GM10847 (cell line): ENCODE data around the gene BCL11B.

Source experiments
- POLR2A ChIP-seq: IDR thresholded peaks from 2 replicates; pipeline ENCODE4 v1.6.1; 2011; ENCODE audit not compliant: insufficient read length; ENCODE audit errors: extremely low read depth

Gene BCL11B

DNA sequence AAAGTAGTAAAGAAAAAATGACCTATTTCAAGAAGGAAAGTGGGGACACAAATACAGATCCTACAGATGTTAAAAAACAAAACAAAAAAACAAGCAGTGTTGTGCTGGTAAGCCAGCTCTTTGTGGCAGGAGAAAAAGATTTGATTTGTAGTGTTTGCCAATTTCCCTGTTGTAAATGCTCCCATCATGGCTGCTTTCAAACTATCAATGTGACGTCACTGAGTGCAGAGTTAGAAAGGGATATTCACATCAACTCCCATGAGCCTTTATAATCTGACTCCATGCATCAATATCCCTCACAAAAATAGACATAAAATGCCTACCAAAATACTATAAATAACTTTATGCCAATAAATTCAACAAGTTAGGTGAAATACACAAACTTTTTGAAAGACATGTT, 32.2 kb upstream of the BCL11B start:
- TF ChIP-seq POLR2A, result no peak

DNA sequence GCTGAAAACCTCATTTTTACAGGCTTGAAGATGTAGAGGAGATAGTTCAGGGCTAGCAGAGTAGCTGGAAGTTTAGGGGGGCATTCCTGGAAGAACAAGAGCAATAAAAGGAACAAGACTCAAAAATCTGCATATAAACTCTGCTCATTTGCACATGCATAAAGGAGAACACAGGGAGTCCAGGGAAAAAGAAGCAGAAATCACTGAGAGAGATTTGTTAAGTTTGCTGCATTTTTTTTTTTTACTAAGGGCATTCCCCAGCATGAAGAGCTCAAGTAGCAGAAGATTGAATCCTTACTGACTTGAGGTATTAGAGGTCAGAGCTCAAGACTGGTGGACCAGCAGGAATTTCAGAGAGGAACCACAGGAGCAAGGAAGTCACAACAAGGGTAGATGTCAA, 28.2 kb upstream of the BCL11B start:
- TF ChIP-seq POLR2A, result no peak

DNA sequence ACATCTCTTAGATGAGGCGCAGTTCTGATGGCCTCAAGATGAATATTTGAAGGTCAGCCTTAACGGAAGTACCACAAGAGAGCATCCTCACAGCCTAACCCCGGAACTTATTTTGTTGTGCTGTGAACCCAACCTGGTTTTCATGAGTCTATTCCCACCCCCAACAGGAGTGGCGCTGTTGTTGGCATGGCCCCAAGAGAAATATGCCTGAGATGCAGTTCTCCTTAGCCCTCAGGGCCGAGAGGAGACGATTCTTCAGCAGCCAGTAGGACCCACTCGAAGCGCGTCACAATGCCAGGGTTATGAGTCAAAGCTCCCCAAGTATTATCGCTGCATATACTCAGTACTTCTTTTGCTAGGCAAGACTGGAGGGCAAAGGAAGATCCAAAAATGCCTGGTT, 24.5 kb upstream of the BCL11B start:
- no peak for TF ChIP-seq POLR2A

DNA sequence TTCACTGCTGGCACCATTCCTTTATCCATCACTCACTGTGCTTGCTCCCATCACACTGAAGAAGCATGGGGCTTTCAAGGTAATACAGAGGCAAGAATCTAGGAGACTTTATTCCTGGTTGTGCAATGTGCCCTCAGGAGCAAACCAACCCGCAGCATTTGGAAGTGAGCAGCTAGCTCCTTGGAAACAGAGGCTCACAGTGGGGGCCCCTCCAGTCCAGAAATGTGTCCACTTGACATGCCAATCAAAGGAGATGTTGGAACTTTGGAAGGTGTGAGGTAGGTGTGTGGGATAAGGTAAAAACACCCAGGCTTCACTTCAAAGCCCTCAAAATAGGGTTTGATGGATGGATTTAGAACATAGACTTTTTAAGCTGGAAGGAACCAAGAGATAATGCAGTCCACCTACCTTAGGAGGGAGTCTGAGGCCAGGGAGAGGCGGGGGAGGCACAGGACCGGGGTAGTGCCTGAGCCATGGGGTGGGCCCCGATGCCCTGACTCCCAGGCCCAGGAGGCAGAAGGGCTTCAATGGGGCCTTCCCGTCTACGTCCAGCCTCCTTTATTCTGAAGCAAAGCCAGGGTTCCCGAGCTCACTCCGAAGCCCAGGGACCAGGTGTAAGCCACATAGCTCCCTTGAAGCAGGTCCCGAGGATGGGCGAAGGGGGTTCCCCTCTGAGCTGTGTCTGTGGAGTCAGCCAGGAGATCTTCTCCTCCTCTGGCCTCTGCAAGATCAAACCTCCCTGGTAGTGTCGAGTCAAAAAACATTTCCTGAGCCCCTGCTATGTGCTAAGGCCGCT, 17.6 kb upstream of the BCL11B start:
- TF ChIP-seq POLR2A, result no peak

DNA sequence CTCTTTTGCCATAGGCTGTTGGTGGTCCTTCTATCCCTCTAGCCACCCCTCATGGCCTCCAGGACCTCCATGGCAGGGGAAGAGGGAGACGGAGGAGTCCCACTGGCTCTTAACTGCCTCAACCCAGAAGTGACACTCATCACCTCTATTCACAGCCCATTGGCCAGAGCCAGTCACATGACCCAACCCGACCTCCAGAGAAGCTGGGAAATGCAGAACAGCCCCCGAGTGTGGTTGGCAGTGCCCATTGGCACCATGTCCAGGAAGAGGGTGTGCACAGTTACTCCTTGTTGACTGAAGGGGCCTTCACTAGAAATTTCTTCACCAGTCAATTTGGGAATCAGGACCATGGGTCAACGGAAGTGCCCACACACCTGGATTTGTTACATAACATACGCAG, 17.0 kb upstream of the BCL11B start:
- TF ChIP-seq POLR2A, result no peak

DNA sequence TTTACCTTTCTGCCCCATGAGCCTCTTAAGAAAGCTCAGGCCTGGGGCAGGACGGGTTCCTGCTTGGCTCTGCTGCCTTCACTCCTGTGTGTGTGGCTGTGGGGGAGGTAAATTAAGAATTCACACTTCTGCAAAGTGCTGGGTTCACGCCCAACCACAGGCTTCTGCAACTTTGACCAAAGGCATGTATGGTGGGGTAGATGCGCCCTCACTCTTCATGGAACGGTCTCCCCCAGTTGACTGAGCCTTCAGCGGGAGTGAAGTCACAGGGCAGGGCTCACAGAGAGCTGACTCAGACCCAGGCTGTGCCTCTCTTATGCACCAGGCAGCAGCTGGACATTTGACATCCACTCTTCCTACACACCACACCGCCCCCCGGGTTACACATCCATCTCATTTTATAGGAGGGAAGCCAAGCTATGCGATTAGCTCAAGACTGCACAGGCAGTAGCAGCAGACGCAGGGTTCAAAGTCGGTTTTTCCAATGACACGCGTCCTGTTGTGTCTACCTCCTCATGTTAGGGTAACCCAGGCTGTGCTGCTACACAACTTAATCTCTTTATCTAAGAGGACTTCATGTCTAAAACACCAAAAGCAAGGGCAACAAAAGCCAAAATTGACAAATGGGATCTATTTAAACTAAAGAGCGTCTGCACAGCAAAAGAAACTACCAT, 15.4 kb upstream of the BCL11B start:
- TF ChIP-seq POLR2A, result no peak

DNA sequence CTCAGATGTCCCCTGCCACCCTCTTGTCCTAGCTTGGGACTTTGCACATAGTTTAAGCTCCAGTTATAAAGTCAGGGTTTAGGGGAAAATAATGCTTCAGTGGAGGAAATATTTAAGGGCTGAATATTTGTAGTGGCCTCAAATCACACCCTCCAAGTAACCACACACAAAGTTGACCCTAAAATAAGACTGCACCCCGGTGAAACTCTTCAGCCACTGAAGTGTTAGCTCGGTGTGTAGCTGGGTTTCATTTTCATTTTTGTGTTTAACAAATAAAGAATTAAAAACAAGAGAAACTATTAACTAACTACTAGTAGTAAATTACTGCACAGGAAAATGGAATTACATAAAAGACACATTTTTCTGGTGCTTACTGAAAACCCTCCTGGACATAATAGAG, 14.8 kb upstream of the BCL11B start:
- no peak for TF ChIP-seq POLR2A

DNA sequence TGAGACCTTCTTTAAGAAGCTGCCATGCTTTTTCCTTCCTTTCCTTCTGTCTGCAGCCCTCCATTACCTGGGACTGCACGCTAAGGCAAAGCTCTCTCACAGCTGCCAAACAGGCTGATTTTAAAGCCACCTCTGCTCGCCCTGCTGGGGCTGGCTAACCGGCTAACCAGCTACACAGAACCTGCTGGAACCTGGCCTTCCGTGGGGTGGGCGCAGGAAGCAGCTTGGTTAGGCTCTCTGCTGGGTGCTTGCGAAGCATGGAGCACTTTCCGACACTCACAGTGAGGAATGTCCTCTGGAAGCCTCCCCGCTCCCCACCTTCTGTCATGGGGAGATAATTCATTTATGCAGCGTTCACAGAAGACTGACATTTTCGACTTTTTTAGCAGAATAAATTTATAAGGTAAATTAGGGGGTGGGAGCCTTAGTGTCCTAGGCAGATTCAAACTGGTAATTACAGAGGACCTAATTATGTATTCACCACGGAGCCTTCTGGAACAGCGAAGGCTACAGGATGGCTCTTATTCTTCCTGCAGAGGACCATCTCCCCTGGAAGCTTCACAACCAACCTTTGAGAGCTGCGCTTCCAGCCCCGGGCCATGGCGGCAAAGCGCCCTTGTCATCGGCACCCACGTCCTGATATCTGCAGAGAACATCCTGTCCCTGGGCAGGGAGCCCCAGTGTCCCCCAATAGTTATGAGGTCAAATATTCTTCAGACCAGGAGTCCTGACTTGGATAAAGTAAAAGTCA, 12.4 kb upstream of the BCL11B start:
- no peak for TF ChIP-seq POLR2A

DNA sequence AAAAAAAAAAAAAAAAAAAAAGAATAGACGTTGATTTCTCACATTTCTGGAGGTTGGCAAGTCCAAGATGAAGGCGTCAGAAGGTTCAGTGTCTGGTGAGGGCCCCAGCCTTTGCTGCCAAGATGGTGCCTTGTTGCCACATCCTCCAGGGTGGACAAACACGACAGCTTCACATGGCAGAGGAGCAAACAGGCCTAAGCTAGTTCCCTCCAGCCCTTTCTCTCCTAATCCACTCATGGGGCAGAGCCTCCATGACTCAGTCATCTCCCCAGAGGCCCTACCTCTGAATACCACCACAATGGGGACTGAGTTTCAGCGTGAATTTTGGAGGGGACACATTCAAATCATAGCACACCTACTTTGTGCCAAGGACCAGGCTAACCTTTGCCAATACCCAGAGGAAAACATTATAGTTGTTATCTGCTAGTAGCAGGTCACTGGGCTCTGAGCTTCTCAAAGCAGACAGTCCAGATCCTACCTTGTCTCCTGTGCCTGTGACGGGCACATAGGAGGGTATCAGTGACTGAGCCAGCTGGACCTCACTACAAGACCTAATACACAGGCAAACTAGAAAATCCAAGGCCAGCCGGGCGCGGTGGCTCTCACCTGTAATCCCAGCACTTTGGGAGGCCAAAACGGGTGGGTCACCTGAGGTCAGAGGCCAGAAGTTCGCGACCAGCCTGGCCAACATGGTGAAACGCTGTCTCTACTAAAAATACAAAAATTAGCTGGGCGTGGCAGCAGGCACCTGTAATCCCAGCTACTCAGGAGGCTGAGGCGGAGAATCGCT, 10.5 kb upstream of the BCL11B start:
- no peak for TF ChIP-seq POLR2A

DNA sequence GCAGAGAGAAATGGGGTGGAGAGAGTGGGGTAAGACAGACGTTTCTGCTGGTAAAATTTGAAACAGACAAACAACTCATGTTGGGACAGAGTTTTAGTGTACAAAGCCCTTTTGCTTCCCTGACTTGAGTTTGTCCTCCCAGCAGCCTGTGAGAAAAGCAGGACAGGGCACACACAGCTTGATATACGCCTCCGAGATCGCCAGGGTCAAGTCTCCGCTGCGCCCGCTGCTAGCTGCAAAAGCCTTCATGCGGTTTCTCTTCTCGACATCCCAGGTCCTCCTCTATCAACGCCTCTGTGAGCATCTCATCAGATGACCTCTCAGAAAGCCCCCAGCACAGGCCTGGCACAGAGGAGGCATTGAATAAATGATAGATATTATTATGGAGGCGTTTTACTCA, 9.4 kb upstream of the BCL11B start:
- no peak for TF ChIP-seq POLR2A

DNA sequence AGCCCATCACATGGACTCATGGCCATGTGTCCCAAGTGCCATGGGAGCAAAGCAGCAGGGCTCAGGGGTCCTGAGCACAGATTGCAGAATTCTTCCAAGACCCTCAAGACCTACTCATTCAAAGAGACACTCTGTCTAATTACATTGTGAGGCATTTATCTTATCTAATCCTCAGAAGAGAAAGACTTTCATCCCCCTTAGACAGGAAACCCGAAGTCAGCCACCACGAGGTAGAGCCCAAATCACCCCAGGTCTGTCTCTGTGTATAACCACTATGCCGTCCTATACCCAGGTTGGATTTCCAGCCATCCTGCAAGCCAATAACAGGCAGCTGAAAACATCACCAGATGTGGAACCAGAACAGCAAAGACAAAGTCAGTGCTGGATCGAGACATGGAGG, 8.9 kb upstream of the BCL11B start:
- no peak for TF ChIP-seq POLR2A

DNA sequence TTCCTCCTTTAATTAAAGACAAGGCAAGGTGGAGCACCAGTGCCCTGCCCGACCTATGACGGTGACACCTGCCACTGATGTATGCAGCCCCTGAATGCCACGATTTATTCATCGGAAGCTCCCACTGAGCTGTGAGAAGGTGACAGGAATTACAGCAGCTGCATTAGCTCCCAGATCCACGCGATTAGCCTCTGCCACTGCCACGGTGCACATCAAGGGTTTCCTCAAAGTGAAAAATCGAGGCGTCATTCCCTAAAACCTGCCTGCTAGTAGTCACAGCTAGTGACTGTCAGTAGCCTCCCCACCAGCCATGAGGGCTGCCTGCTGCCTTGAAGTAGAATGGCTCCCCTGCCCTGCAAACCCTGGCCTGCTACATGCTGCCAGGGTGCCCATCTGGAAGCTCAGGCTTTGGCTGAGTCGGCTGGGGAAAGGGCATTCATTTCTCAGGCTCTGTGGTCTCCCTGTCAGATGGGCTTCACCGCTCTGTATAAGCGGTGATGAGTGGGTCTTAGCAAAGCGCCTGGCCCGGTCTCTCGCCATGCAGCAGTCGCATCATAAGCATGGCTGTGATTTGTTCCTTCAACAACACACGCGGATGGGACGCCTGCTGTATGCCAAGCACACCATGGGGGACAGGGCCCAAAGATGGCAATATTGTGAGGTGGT, 8.2 kb upstream of the BCL11B start:
- no peak for TF ChIP-seq POLR2A

DNA sequence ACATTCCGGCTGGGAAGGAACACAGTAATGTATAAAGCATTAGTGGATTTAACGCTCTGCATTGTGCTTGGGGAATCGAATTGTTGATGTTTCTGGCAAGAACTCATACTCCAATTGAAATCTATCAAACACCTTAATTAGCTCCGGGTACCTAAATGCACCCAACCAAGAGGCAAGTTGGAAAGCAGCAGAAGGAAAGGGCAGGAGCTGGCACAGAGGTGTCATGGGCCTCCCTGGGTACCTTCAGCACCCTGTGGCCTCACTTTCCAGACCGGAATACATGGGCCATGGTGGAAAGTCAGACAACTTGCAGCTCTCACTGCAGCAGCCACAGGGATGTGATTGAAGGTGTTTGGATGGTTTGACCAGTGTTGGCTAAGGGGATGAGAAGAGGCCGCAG, 6.8 kb upstream of the BCL11B start:
- TF ChIP-seq POLR2A, result no peak

DNA sequence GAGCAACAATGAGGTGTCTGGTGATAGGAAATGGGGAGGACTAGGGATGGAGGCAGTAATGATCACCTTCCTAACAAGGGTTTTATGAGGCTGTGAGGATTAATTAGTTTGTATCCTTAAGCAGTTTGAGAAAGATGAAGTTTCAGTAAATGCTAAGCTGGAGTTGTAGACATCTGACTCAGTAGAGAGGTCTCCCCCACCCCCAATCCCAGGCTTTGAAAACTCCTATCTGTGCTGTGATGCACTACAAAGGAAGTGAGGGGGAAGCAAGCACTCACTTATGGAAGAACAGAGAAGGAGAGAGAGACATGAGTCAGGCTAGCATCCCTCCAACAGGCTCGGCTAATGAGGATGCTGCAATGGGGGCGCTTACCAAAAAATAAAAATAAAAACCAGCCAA, 5.5 kb upstream of the BCL11B start:
- TF ChIP-seq POLR2A, result no peak

DNA sequence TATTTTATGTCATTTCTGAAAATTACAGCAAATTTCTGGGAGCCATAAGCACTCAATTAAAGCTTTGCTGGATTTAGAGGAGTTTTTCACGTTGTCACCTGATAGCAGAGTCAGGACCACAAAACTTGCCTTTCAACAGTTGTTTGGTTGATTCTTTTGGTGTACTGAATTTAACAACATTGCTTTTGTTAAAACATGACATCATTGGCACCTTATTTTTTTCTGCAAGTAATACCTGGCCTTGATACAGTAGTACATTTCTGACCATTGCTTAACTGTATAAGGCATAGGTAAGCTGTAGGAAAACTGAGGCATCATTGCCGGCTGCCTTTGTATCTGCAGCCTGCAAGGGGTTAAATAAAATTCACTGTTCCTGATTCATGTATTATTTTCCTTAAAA, 4.5 kb upstream of the BCL11B start:
- no peak for TF ChIP-seq POLR2A

DNA sequence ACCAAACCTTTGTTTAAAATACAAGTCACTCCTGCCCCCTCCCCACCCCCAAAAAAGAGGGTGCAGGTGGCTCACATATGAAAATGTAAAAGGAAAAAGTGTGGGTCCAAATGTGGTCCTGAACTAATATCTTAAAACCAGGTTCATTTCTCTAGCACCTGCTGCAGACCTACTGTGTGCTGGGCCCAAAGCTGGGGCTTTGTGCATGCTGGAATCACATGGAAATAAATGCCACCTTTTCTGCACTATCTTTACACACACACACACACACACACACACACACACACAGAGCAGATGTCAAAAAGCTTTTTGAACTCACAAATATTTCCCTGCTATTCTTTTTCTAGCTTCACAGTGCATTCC, 3.2 kb upstream of the BCL11B start:
- no peak for TF ChIP-seq POLR2A
